Measurements from ENCODE around the gene SMAD5. TPM values are rescaled to one million over a fixed set of nuclear protein-coding genes. Genes with fewer than 3 reads are reported as not detected.

Gene SMAD5
- total RNA-seq (10 to 100 TPM; 43.9 to 62.9 (median 58.2) TPM), polyA plus RNA-seq (8.7 TPM)
- long read RNA-seq, donor 1, full-length matches to known transcripts = 11 of 14 reads
- long read RNA-seq, donor 1, partial matches to known transcripts = 3 of 14 reads
- long read RNA-seq, donor 1, other reads (novel, unspliced or antisense) = 0 of 14 reads
- long read RNA-seq, donor 2, full-length matches to known transcripts = 7 of 10 reads
- long read RNA-seq, donor 2, partial matches to known transcripts = 0 of 10 reads
- long read RNA-seq, donor 2, other reads (novel, unspliced or antisense) = 3 of 10 reads
- long read RNA-seq, donor 3, full-length matches to known transcripts = 19 of 28 reads
- long read RNA-seq, donor 3, partial matches to known transcripts = 3 of 28 reads
- long read RNA-seq, donor 3, other reads (novel, unspliced or antisense) = 6 of 28 reads
- long read RNA-seq, donor 4, full-length matches to known transcripts = 3 of 7 reads
- long read RNA-seq, donor 4, partial matches to known transcripts = 2 of 7 reads
- long read RNA-seq, donor 4, other reads (novel, unspliced or antisense) = 2 of 7 reads

DNA sequence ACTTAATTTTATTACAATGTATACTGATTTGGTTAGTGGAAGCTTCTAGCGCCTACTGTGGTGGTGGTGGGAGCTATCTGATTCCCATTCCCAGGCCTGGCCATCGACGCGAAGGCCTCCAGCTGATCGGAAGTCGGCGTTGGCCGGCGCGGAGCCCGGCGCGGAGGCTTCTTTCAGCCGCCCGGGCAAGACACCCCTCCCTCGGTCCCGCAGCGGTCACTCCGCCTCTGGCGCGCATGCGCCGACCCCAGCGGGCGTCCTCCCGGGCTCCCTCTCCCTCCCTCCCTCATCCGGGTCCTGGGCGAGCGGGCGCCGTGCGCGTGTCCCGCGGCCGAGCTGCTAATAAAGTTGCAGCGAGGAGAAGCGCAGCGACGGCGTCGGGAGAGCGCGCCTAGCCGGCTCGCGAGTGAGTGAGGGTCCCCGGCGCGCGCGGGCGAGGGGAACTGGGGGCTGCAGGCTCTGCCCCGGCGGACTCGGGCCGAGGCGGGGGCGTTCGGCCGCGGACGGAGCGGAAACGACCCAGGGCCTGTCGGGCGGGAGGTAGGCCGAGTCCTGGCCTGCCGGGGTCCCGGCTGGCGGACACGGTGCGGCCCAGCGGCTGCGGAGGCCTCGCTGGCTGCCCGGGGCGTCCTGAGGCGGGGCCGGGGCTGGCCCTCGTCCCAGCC lies at the start of gene SMAD5:
Gene SMAD5, plus strand, starts transcription at position 289 of the 665 bp plus-strand sequence. CDS start 20,916 bp downstream, outside the sequence.
- H3K9me3 ChIP-seq (ENCODE audit: control insufficient read depth, low read length) = no peaks in the 10 kb centered on the region
- peak within 1 kb of the TSS; percentile 95 for H3K27ac ChIP-seq (ENCODE audit: low read length)
- intact Hi-C loops (cut with DNase I) = loop anchor here in 1 of 4 donors (5.0 kb wide), 1 partner anchor 40 kb away; no protein-coding TSS in a partner anchor
- peak within 1 kb of the TSS; percentile 87 for H3K4me3 ChIP-seq (ENCODE audit: low read length)
- DNase-seq (peak; percentile 97 to 99 (median 98)), ATAC-seq (peak; percentile 99)
- no peaks in the 10 kb centered on the region for H3K27me3 ChIP-seq (ENCODE audit: control insufficient read depth, insufficient read depth)
- WGBS = under 1% methylated on average over 81 of the region's 81 CpGs
- H3K4me1 ChIP-seq (ENCODE audit: control insufficient read depth, insufficient read depth, low read length) = peaks cover 2% of the 10 kb centered on the region

- Histone ChIP-seq H3K4me3 (ENCODE audit: low read length) (no peak overlapping the region), H3K27ac (ENCODE audit: low read length) (no peak overlapping the region), H3K9me3 (ENCODE audit: control insufficient read depth, low read length) (no peaks in the 10 kb centered on the region), H3K27me3 (ENCODE audit: control insufficient read depth, insufficient read depth) (no peaks in the 10 kb centered on the region), H3K4me1 (ENCODE audit: control insufficient read depth, insufficient read depth, low read length) (peaks cover 5% of the 10 kb centered on the region)
- intact Hi-C loops (cut with DNase I) = loop anchor here in 3 of 4 donors (5.0 to 10.0 kb wide), 3 partner anchors 90 to 140 kb away; no protein-coding TSS in a partner anchor
- WGBS = 61% methylated on average over 1 of the region's 1 CpG
- peak; percentile 49 to 86 (median 57) for DNase-seq
- no peak for ATAC-seq
These were observed 47.9 kb upstream of the SMAD5 start for GRCh38 chr5:136084698-136085097.

DNA sequence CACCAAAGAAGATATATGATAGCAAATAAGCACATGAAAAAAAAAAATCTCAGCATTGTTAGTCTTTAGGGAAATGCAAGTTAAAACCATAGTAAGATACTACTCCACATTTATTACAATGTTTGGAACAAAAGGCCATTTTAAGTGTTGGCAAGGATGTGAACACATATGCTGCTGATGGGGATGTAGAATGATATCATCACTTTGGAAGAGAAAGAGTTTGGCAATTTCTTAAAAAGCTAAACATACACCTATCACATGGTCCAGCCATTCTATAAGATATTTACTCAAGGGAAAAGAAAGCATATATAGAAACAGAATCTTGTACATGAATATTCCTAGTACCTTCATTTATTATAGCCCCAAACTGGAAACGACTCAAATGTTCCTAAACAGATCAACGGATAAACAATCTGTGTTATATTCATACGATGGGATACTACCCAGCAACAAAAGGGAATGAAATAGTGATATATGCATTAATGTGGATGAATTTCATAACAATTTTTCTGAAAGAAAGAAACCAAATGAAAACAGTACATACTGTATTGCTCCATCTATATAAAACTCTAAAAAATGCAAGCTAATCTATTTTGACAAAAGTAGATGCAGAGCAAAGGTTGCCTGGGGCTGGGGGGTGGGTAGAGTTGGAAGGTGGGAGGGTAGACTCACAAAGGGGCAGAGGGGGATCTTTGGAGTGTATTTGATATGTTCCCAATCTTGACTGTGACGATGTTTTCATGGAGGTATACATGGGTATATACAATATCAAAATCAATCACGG lies 45.7 kb upstream of the SMAD5 start:
- 71% methylated on average over 5 of the region's 5 CpGs for WGBS
- H3K4me3 ChIP-seq (ENCODE audit: low read length) = no peak overlapping the region
- no peaks in the 10 kb centered on the region for H3K27me3 ChIP-seq (ENCODE audit: control insufficient read depth, insufficient read depth)
- H3K27ac ChIP-seq (ENCODE audit: low read length) = no peak overlapping the region
- H3K9me3 ChIP-seq (ENCODE audit: control insufficient read depth, low read length) = no peaks in the 10 kb centered on the region
- intact Hi-C loops (cut with DNase I) = loop anchor here in 2 of 4 donors (10.0 kb wide), 2 partner anchors 88 to 142 kb away; no protein-coding TSS in a partner anchor
- peaks cover 5% of the 10 kb centered on the region for H3K4me1 ChIP-seq (ENCODE audit: control insufficient read depth, insufficient read depth, low read length)
- ATAC-seq (no peak), DNase-seq (no peak)

DNA sequence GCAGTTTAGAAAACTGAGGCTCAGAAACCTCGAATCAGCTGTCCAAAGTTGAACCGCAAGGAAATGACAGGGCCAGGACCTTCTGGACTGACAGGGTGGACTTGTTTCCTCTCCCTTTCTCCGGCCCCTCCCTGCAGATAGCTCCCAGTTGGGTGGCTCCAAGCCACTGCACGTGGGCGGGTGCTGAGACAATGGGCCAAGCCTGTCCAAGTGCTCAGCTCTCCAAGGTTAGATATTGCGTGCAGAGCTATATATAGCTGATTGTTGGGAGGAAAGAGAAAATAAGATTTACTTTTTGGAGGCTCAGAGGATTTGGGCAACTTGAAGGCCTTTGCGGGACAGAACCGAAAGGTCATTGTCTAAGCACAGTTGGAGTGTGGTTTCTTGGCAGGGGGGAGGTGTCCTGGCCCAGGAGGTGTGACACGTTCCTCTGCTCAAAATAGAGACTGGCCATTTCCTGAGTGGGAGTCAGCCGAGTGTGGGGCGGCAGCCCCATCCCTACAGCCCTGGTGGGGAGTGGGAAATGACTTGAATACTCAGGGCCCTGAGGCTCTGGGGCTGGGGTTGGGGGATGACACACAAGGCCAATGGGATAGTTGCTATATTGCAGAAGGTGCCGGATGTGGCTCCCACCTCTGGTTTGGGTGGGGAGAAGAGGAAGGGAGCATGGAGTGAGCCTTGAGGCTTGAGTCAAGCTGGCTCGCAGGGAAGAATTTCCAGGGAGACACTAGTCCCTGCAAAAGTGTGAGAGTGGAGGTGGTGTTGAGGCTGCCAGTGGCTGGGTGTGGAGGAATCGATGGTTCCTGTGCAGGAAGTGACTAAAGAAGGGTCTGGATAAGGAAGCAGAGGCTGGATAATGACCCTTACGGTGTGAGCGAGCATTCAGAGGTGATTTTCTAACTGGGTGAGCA lies 44.4 kb upstream of the SMAD5 start:
- intact Hi-C loops (cut with DNase I) = loop anchor here in 2 of 4 donors (10.0 kb wide), 2 partner anchors 87 to 143 kb away; no protein-coding TSS in a partner anchor
- WGBS = 27% methylated on average over 16 of the region's 16 CpGs
- ATAC-seq (peak; percentile 95 to 99), DNase-seq (peak; percentile 88 to 92 (median 91))
- Histone ChIP-seq H3K27me3 (ENCODE audit: control insufficient read depth, insufficient read depth) (no peaks in the 10 kb centered on the region), H3K4me1 (ENCODE audit: control insufficient read depth, insufficient read depth, low read length) (peaks cover 5% of the 10 kb centered on the region), H3K27ac (ENCODE audit: low read length) (peak overlapping the region; percentile 77), H3K9me3 (ENCODE audit: control insufficient read depth, low read length) (no peaks in the 10 kb centered on the region), H3K4me3 (ENCODE audit: low read length) (no peak overlapping the region)

DNA sequence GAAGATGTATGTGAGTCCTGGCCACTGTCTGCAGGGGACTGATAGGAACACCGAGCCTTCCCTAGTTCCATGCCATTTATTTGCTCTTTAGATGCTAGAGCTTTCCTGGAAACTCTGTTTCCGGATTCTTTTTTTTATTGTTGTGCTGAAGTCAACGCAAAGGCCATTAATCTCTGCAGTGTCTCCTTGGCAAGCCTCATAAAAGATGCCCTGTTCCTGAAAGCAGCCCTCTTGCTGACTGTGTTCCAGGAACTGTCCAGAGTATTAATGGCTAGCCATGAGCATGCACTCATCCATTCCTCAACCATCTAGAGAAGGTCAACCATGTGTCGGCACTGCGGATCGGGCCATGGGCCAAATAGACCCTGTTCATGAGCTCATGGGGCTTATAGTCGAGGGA lies 42.9 kb upstream of the SMAD5 start:
- Histone ChIP-seq H3K4me3 (ENCODE audit: low read length) (no peak overlapping the region), H3K9me3 (ENCODE audit: control insufficient read depth, low read length) (no peaks in the 10 kb centered on the region), H3K27me3 (ENCODE audit: control insufficient read depth, insufficient read depth) (no peaks in the 10 kb centered on the region), H3K27ac (ENCODE audit: low read length) (no peak overlapping the region), H3K4me1 (ENCODE audit: control insufficient read depth, insufficient read depth, low read length) (peaks cover 5% of the 10 kb centered on the region)
- WGBS = 51% methylated on average over 7 of the region's 7 CpGs
- intact Hi-C loops (cut with DNase I) = loop anchor here in 3 of 4 donors (5.0 to 10.0 kb wide), 3 partner anchors 43 to 145 kb away; partner anchors contain the start of gene SMAD5 (in 1 of the 3)
- DNase-seq (peak in 1 of 3 donors; percentile 28), ATAC-seq (peak in 1 of 2 donors; percentile 51)

DNA sequence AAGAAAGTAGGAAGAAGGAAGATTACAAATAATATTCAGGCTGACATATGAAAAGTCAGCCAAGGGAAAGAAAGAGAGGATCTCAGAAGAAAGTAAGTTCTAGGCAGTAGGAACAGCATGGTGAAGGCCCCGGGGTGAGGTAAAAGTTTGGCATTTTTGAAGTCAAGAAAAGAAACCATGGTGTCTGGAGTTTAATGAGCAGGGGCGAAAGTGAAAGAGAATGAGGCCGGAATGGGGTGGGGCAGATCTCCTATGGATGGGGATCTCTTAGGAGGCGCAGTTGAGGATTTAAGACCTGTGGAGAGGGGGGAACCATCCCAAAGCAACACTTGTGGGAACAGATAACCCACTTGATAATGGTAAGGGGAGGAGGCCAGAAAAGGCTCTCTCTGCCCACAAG lies 42.3 kb upstream of the SMAD5 start:
- no peak overlapping the region for H3K27ac ChIP-seq (ENCODE audit: low read length)
- no peak for DNase-seq
- no peak for ATAC-seq
- peaks cover 5% of the 10 kb centered on the region for H3K4me1 ChIP-seq (ENCODE audit: control insufficient read depth, insufficient read depth, low read length)
- H3K9me3 ChIP-seq (ENCODE audit: control insufficient read depth, low read length) = no peaks in the 10 kb centered on the region
- H3K27me3 ChIP-seq (ENCODE audit: control insufficient read depth, insufficient read depth) = no peaks in the 10 kb centered on the region
- intact Hi-C loops (cut with DNase I) = loop anchor here in 1 of 4 donors (5.0 kb wide), 1 partner anchor 42 kb away; the partner anchor contains the start of gene SMAD5
- 97% methylated on average over 4 of the region's 4 CpGs for WGBS
- H3K4me3 ChIP-seq (ENCODE audit: low read length) = no peak overlapping the region

DNA sequence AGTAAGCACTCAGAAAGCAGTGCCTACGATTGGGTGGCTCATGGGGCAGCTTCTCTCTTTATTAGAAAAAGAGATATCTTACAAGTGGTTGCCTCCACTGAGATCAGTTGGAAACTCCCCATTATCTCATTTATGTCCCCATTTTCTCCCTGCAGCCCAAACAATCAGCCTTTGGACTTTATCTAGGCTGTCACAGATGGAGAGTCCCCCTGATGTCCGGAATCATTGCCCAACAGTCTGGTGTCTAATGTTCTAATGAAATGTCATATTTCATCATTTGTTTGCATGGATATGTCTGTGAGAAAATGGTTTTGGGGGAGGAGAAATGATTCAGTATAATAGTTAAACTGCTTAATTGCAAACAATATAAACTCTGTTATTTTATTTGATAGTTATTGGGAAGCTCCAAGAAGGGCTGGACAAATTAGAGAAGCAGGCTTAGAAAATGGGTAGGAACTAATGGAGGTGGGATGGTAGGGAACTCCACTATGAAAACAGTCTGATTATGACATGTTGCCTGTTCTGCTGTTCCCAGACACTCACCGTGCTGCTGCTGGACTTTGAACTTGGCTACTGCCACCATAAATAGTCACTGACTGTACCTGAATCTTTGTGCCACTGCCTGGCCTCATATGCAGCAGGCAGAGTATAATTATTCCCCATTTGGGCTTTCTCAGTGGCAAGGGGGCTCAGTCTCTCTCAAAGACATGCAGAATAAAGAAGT lies 38.3 kb upstream of the SMAD5 start:
- no peak for DNase-seq
- 53% methylated on average over 3 of the region's 3 CpGs for WGBS
- intact Hi-C loops (cut with DNase I) = loop anchor here in 1 of 4 donors (5.0 kb wide), 1 partner anchor 38 kb away; the partner anchor contains the start of gene SMAD5
- ATAC-seq = peak; percentile 29 to 48
- H3K4me3 ChIP-seq (ENCODE audit: low read length) = no peak overlapping the region
- H3K9me3 ChIP-seq (ENCODE audit: control insufficient read depth, low read length) = no peaks in the 10 kb centered on the region
- no peaks in the 10 kb centered on the region for H3K4me1 ChIP-seq (ENCODE audit: control insufficient read depth, insufficient read depth, low read length)
- H3K27me3 ChIP-seq (ENCODE audit: control insufficient read depth, insufficient read depth) = no peaks in the 10 kb centered on the region
- H3K27ac ChIP-seq (ENCODE audit: low read length) = no peak overlapping the region

- H3K27me3 ChIP-seq (ENCODE audit: control insufficient read depth, insufficient read depth) = no peaks in the 10 kb centered on the region
- DNase-seq = no peak
- intact Hi-C loops (cut with DNase I) = loop anchor here in 1 of 4 donors (5.0 kb wide), 1 partner anchor 37 kb away; the partner anchor contains the start of gene SMAD5
- WGBS = 81% methylated on average over 8 of the region's 8 CpGs
- no peaks in the 10 kb centered on the region for H3K4me1 ChIP-seq (ENCODE audit: control insufficient read depth, insufficient read depth, low read length)
- ATAC-seq = no peak
- no peak overlapping the region for H3K4me3 ChIP-seq (ENCODE audit: low read length)
- no peaks in the 10 kb centered on the region for H3K9me3 ChIP-seq (ENCODE audit: control insufficient read depth, low read length)
- H3K27ac ChIP-seq (ENCODE audit: low read length) = no peak overlapping the region
These were observed 37.6 kb upstream of the SMAD5 start for GRCh38 chr5:136094913-136095641.

- no peak for DNase-seq
- 60% methylated on average over 4 of the region's 4 CpGs for WGBS
- intact Hi-C loops (cut with DNase I) = no loop called here
- no peak for ATAC-seq
- H3K9me3 ChIP-seq (ENCODE audit: control insufficient read depth, low read length) = no peaks in the 10 kb centered on the region
- no peaks in the 10 kb centered on the region for H3K4me1 ChIP-seq (ENCODE audit: control insufficient read depth, insufficient read depth, low read length)
- H3K27me3 ChIP-seq (ENCODE audit: control insufficient read depth, insufficient read depth) = no peaks in the 10 kb centered on the region
- no peak overlapping the region for H3K27ac ChIP-seq (ENCODE audit: low read length)
- H3K4me3 ChIP-seq (ENCODE audit: low read length) = no peak overlapping the region
These were observed 34.5 kb upstream of the SMAD5 start for GRCh38 chr5:136098176-136098575.

Data from right cardiac atrium (tissue), 5 donors.